Limb (tissue), 2 donors: Measurements from ENCODE around the gene LATS1.
A peak's percentile ranks its signal among the peaks of the same experiment; 100 is the strongest.

Experiments
- DNase-seq, 2 donors: peaks; one replicate each; pipeline ENCODE4 v3.0.0-alpha.2; 2016; ENCODE audit errors: extremely low spot score in 2 of 2

LATS1 gene

DNA sequence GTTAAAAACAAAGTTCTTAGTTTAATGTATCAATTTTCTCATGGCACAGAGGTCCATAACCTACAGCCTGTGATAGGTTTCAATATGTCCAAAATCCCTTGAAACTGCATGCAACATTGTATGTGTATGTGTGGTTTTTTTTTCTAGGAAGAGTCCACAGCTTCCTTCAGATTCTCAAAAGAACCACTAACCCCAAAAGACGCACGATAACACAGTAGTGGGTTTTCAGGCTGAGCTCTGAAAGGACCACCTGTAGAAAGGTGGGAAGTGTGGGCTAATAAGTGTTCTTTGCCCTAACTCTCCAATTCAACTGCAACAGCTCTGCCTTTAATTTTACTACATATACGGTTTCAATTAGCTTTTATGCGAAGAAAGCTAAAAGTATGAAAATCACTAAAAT, 57.9 kb downstream of the LATS1 start:
- DNase-seq: no peak

DNA sequence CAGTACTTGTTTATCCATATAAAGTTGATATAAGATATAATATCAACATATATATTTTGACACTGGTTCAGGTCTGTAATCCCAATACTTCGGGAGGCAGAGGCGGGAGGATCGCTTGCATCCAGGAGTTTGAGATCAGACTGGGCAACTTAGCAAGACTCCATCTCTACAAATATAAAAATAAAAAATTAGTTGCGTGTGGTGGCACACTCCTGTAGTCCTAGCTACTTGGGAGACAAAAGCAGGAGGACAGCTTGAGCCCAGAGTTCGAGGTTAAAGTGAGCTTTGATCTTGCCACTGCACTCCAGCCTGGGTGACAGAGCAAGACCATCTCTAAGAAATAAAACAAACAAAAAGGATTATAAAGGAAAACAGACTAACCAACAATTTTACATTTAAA, 60.5 kb downstream of the LATS1 start:
- no peak for DNase-seq

DNA sequence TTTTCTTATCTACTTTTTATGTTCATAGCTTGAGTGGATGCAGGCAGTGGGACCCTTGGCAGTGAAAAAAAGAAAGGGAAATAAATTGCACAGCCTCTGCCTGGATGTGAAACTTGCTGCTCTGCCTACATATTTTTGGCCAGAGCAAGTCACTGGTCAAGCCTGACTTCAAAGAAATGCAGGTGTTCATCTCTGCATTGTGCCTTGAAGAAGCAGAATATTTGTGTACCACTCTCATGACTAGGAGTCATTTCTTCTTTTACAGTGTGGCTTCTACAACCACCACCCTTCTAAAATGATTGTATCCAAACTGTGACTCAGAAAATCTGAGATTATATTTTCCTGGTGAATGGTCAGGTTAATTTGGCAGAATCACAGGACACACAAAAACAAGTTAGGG, 66.8 kb downstream of the LATS1 start:
- no peak for DNase-seq

DNA sequence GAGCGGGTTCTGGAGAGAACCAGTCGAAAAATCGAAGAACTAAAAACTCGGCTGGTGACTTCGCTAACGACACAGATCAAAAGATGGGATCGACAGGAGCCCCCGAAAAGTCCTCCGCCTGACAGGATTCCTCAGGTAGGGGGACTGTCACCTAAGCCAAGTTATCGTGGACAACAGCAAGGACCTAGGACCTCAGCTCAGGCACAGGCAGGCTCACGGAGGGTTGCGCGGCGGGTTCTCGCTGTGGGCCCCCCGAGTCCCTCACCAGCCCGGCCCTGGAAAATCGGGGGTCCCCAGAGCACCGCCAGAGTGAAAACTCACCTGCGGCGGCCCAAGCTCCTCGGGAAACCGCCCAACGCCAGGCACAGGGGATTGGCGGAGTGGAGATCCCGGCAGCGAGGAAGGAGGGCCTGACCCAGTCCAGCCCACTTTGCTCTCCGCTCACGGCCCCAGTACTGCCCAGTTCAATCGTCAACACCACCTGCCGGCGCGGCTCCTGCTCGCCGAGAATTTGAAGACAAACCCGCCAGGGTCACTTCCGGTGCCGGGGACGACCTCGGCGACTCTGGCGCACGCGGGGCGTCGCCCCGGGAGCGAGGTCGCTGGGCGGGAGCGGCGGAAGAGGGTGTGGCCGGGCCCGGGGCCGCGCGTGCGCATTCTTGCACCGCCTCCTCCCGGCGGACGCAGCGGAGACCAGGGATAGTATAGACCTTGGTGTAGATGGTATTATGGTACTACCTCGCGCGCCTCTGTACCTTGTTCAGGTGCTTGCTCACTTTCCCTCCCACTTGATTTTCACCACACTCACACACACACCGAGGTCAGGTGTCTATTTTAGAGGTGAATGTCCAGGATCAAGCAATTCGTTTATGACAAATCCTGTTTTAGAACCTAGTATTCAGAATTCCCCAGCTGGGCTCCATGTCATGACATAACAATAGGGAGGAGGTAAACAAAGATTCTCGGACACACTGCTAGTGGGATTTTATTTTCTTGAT, 69.5 kb downstream of the LATS1 start, which contains the start of gene KATNA1:
Gene KATNA1, minus strand, starts transcription at position 567 of the 998 bp plus-strand sequence. CDS start 10,167 bp downstream, outside the sequence.
- DNase-seq: peak; percentile 80 to 89

DNA sequence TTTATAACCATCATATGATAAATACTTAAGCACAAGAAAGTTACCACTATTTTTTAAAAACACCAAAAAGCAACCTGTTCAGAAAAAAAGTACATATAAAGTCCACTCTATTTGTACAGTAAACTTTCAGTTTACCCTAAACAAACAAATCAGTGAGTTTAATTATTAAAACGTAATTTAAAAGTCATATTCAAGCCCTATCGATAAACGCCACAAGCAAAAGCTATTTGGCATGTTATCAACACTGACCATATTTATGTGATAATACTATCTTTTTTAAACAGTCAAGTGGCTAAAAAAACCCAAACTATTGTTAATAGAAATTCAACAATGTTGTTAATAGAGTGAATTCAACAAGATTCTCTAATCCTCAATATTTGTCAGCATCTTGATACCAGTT, 71.3 kb downstream of the LATS1 start:
- no peak for DNase-seq

GRCh38 chr6:149642829-149643580, 74.9 kb downstream of the LATS1 start:
- no peak for DNase-seq

- DNase-seq: no peak
Observed at GRCh38 chr6:149636124-149636523, 81.8 kb downstream of the LATS1 start.

- no peak for DNase-seq
Observed at GRCh38 chr6:149634315-149634714, 83.6 kb downstream of the LATS1 start.

DNA sequence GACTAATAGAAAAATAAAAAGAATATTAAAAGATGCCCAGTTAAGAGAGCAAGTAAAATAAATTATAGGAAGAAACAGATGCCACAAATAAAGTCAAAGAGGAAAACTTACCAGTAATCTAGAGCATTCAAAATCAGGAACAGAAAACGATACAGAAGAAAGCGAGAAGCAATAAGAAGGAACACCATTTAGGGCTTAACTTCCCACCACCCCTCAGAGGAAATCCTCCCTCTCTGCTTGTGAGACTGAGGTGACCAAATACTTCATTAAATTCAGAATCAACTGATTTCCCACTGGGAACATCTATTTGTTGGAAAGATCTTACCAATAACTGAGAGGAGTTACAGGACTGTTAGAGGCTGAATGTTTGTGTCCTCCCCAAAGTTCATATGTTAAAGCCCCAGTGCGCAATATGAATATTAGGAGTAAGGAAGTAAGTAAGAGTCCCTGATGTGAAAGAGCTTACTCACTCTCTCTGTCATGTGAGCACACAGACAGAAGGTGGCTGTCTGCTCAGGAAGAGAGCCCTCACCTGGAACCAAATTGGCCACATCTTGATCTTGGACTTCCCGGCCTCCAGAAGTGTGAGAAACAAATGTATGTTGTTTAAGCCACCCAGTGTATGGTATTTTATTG, 88.9 kb downstream of the LATS1 start:
- no peak for DNase-seq

- no peak for DNase-seq
Observed at GRCh38 chr6:149627672-149628071, 90.2 kb downstream of the LATS1 start.

GRCh38 chr6:149615805-149616204, 102.1 kb downstream of the LATS1 start:
- no peak for DNase-seq

DNA sequence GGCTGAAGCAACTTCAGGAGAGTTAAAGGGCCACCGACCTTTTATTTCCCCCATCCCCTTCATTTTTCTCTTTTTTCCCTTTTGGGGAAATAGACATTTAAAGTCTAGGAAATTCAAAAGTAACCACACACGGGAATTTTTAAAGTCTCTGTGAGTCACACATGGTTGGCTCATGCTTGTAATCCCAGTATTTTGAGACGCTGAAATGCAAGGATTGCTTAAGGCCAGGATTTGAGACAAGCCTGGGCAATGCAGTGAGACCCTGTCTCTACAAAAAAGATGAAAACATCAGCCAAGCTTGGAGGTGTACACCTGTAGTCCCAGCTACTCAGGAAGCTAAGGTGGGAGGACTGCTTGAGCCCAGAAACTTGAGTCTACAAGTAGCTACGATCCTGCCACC, 103.6 kb downstream of the LATS1 start:
- DNase-seq: no peak

DNA sequence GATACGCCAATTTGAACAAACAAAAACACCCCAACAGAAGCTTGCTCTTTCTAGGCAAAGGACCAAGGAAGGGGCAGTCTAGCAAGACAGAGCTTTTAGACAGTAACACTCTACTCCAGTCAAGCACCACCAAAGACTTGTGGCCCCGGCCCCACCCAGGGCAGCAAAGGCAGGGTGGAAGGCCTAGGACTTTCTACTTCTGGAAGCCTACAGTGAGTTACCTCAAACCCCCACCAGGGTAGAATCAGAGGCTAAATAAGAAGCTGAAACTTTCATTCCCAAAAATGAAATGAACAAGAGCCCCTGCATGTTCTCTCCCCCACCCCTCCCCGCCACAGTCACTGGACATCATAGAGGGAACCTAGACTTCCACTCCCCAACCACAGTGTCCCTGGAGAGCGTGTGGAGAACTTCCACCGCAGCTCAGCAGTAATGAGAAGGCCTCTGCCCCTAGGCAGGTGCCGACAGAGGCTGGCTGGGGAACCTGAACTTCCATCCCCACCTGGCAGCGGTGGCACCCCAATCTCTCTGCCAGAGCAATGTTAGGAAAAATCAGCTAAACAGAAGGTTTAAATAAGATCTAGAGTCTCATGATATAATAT, 109.4 kb downstream of the LATS1 start:
- DNase-seq: no peak
